Transverse colon (tissue), 4 donors: ENCODE results near the gene CHRNA9.

Source experiments
- CTCF ChIP-seq, 5 experiments: fragments of 200-600 bp in 3 of 5; fragments of 450-650 bp in 2 of 5; sonication (generic) in 3 of 5; IDR thresholded peaks; 1 replicate in 2 of 5; 2 replicates in 3 of 5; pipeline ENCODE4 v1.5.1; 2016 to 2017; ENCODE audit warnings: antibody characterized with exemption in 5 of 5, inconsistent platforms in 3 of 5, mild to moderate bottlenecking in 2 of 5, moderate library complexity in 1 of 5
- EP300 ChIP-seq: sonication (generic); formaldehyde crosslinking; IDR thresholded peaks from one replicate; pipeline ENCODE4 v1.6.1; 2017; ENCODE audit warnings: antibody characterized with exemption, low read depth
- POLR2A ChIP-seq: fragments of 450-650 bp; IDR thresholded peaks from one replicate; pipeline ENCODE4 v1.6.1; 2016; ENCODE audit warnings: antibody characterized with exemption, mild to moderate bottlenecking, moderate library complexity
- POLR2AphosphoS5 ChIP-seq, 3 donors: sonication (generic); formaldehyde crosslinking; IDR thresholded peaks; one replicate each; pipeline ENCODE4 v1.6.1; 2016; ENCODE audit warnings: antibody characterized with exemption in 3 of 3

- TF ChIP-seq CTCF (IDR thresholded peaks at IDR 0.05), result no peak
- TF ChIP-seq EP300, result no peak
- TF ChIP-seq POLR2A, result no peak
- TF ChIP-seq POLR2AphosphoS5 (IDR thresholded peaks at IDR 0.05), result no peak
Measured at GRCh38 chr4:40321574-40322275, 13.4 kb upstream of the CHRNA9 start.
